Measurements from ENCODE around the gene TMEM178B.

TMEM178B gene

GRCh38 chr7:141178486-141179135 lies 104.7 kb downstream of the TMEM178B start:
- TF ChIP-seq CTCF (conservative IDR thresholded peaks at IDR 0.05; ENCODE audit: control insufficient read depth, insufficient read depth, low read depth, low read length) = no peak
- DNase-seq (ENCODE audit: low read depth) = no peak

GRCh38 chr7:141181812-141182211 lies 107.9 kb downstream of the TMEM178B start:
- H3K4me3 ChIP-seq (ENCODE audit: control insufficient read depth, low read depth, low read length) = no peak overlapping the region
- DNase-seq (ENCODE audit: low read depth) = no peak
- no peak for TF ChIP-seq CTCF (conservative IDR thresholded peaks at IDR 0.05; ENCODE audit: control insufficient read depth, insufficient read depth, low read depth, low read length)

More at GRCh38 chr7:141178486-141179135, 104.7 kb downstream of the TMEM178B start:
- no peak overlapping the region for H3K4me3 ChIP-seq (ENCODE audit: control insufficient read depth, low read depth, low read length)

- H3K4me3 ChIP-seq (ENCODE audit: control insufficient read depth, low read depth, low read length) = no peak overlapping the region
- no peak for DNase-seq (ENCODE audit: low read depth)
- TF ChIP-seq CTCF (conservative IDR thresholded peaks at IDR 0.05; ENCODE audit: control insufficient read depth, insufficient read depth, low read depth, low read length) = no peak
Measured at GRCh38 chr7:141184532-141185190, 110.8 kb downstream of the TMEM178B start.

GRCh38 chr7:141185369-141185967 lies 111.6 kb downstream of the TMEM178B start:
- DNase-seq (ENCODE audit: low read depth) = no peak
- H3K4me3 ChIP-seq (ENCODE audit: control insufficient read depth, low read depth, low read length) = no peak overlapping the region
- TF ChIP-seq CTCF (conservative IDR thresholded peaks at IDR 0.05; ENCODE audit: control insufficient read depth, insufficient read depth, low read depth, low read length) = no peak

GRCh38 chr7:141189231-141189630 lies 115.4 kb downstream of the TMEM178B start:
- no peak for TF ChIP-seq CTCF (conservative IDR thresholded peaks at IDR 0.05; ENCODE audit: control insufficient read depth, insufficient read depth, low read depth, low read length)
- no peak overlapping the region for H3K4me3 ChIP-seq (ENCODE audit: control insufficient read depth, low read depth, low read length)
- DNase-seq (ENCODE audit: low read depth) = no peak

- H3K4me3 ChIP-seq (ENCODE audit: control insufficient read depth, low read depth, low read length) = no peak overlapping the region
- no peak for DNase-seq (ENCODE audit: low read depth)
- TF ChIP-seq CTCF (conservative IDR thresholded peaks at IDR 0.05; ENCODE audit: control insufficient read depth, insufficient read depth, low read depth, low read length) = no peak
Measured at GRCh38 chr7:141190495-141190894, 116.6 kb downstream of the TMEM178B start.
